MM.1S (cell line): Measurements from ENCODE around the gene SCAMP1.

ENCODE experiments used
- CTCF ChIP-seq: fragments of 300-600 bp; sonication (generic); IDR thresholded peaks from 2 replicates; pipeline ENCODE4 v1.5.1; 2016; ENCODE audit warnings: antibody characterized with exemption, low read length, mixed read lengths
- EZH2 ChIP-seq: fragments of 300-600 bp; sonication (generic); optimal IDR thresholded peaks from 2 replicates; pipeline ENCODE3; 2017; ENCODE audit warnings: low read depth, mild to moderate bottlenecking, antibody characterized with exemption, low read length, mixed read lengths

DNA sequence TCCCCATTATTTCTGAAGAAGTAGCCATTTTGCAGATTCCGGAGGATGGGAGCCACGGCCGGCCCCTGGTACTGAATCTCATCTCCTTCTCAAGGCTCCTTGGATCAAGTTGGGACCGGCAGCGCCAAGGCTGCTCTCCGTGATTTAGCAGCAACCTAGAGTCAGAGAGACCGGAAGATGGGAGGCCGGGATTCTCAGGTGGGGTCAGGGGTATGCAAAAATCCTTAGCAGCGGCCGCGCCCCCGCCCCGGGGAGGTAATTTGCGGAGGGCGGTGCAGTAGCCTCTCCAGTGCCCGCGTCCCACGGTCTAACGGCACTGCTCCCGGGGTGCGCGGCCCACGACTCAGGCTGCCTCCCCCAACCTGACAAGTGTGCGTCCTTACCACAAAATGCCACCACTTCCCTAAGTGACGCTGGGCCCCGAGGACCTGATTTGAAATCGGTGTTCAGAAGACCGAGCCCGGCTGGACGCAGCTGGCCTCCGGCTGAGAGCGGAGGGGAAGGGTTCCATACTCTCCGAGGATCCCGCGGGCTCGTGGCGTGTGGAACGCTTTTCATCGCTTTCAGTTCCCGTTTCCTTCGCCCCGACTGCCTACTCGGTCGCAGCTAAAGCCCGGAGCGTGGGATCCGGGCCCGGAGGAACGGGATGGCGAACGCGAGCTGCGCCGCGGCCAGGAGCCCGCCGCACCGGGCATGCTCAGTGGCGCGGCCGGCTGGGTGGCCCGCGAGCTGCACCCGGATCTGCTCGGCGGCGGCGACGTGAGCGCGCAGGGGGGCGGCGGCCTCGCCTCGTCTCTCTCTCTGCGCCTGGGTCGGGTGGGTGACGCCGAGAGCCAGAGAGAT, at the start of gene SCAMP1:
- TF ChIP-seq CTCF (peak; percentile 19; the same call in 1 of the 2 replicates), EZH2 (no peak)
